ENCODE measurements around the gene SHCBP1L. TPM values are rescaled to one million over a fixed set of nuclear protein-coding genes. Genes with fewer than 3 reads are reported as not detected.

SHCBP1L gene
- total RNA-seq, 1 experiment from 2014 or later = not detected

DNA sequence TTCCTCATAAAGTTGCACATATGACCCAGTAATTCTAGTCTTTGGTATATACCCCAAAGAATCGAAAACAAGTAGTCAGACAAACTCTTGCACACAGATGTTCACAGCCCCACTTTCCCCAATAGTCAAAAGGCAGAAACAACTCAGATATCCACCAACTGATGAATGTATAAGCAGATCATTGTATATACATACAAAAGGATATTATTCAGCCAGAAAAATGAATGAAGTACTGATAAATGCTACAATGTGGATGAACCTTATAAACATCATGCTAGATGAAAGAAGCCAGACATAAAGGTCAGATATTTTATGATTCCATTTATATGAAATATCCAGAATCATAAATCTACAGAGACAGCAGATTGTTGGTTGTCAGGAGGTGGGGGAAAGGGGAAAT lies 27.3 kb downstream of the SHCBP1L start:
- Histone ChIP-seq H3K4me1 (ENCODE audit: control insufficient read depth, insufficient read depth, low read length) (no peaks in the 10 kb centered on the region), H3K4me3 (ENCODE audit: low read depth in 2 of 2, low read length in 2 of 2) (no peak overlapping the region), H3K36me3 (ENCODE audit: control insufficient read depth, insufficient read depth, low read length) (no peaks in the 10 kb centered on the region), H3K27ac (ENCODE audit: low read length) (no peak overlapping the region), H3K9me3 (ENCODE audit: control insufficient read depth, insufficient read depth, low read depth, low read length) (no peaks in the 10 kb centered on the region), H3K27me3 (ENCODE audit: control insufficient read depth, insufficient read depth, low read length) (peaks cover 3% of the 10 kb centered on the region; the same call in 1 of the 2 replicates)
- POLR2A ChIA-PET = no interaction called here
- no TSS peak for BruUV-seq (replicated peaks)
- intact Hi-C loops (cut with micrococcal nuclease; ENCODE audit: unreplicated experiment) (no loop called here), in situ Hi-C loops (cut with HindIII; ENCODE audit: low pct_unique_long_range_greater_than_20kb, low sequenced_read_pairs) (no loop called here)
- TF ChIP-seq TCF7L2 (IDR thresholded peaks at IDR 0.05; ENCODE audit: low read depth, low read length) = no peak
- no peak for TF ChIP-seq POLR2AphosphoS5 (IDR thresholded peaks at IDR 0.05; ENCODE audit: low read depth, low read length)
- no peak for TF ChIP-seq SIN3A (IDR thresholded peaks at IDR 0.05; ENCODE audit: borderline replicate concordance, insufficient read depth, low read depth, low read length)
- no peak for TF ChIP-seq REST (IDR thresholded peaks at IDR 0.05; ENCODE audit: insufficient read depth in 1 of 2, low read depth in 2 of 2, low read length in 1 of 2)
- TF ChIP-seq, protein P1, sequence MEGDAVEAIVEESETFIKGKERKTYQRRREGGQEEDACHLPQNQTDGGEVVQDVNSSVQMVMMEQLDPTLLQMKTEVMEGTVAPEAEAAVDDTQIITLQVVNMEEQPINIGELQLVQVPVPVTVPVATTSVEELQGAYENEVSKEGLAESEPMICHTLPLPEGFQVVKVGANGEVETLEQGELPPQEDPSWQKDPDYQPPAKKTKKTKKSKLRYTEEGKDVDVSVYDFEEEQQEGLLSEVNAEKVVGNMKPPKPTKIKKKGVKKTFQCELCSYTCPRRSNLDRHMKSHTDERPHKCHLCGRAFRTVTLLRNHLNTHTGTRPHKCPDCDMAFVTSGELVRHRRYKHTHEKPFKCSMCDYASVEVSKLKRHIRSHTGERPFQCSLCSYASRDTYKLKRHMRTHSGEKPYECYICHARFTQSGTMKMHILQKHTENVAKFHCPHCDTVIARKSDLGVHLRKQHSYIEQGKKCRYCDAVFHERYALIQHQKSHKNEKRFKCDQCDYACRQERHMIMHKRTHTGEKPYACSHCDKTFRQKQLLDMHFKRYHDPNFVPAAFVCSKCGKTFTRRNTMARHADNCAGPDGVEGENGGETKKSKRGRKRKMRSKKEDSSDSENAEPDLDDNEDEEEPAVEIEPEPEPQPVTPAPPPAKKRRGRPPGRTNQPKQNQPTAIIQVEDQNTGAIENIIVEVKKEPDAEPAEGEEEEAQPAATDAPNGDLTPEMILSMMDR (IDR thresholded peaks at IDR 0.05) = no peak
- ATAC-seq = no peak
- DNase-seq (ENCODE audit: low read depth, low spot score) = no peak
- CTCF ChIA-PET = no interaction called here

- no peaks in the 10 kb centered on the region for H3K4me1 ChIP-seq (ENCODE audit: control insufficient read depth, insufficient read depth, low read length)
- POLR2A ChIA-PET = no interaction called here
- in situ Hi-C loops (cut with HindIII; ENCODE audit: low pct_unique_long_range_greater_than_20kb, low sequenced_read_pairs) = no loop called here
- no TSS peak for BruUV-seq (replicated peaks)
- TF ChIP-seq, protein P1 (IDR thresholded peaks at IDR 0.05) = no peak
- no peak for TF ChIP-seq TCF7L2 (IDR thresholded peaks at IDR 0.05; ENCODE audit: low read depth, low read length)
- DNase-seq (ENCODE audit: low read depth, low spot score) (no peak), ATAC-seq (no peak)
- CTCF ChIA-PET = no interaction called here
- H3K4me3 ChIP-seq (ENCODE audit: low read depth in 2 of 2, low read length in 2 of 2) = no peak overlapping the region
- H3K9me3 ChIP-seq (ENCODE audit: control insufficient read depth, insufficient read depth, low read depth, low read length) = peaks cover 4% of the 10 kb centered on the region; the same call in 1 of the 2 replicates
- no peaks in the 10 kb centered on the region for H3K36me3 ChIP-seq (ENCODE audit: control insufficient read depth, insufficient read depth, low read length)
- no peak overlapping the region for H3K27ac ChIP-seq (ENCODE audit: low read length)
- H3K27me3 ChIP-seq (ENCODE audit: control insufficient read depth, insufficient read depth, low read length) = no peaks in the 10 kb centered on the region
- intact Hi-C loops (cut with micrococcal nuclease; ENCODE audit: unreplicated experiment) = no loop called here
Measured at GRCh38 chr1:182917378-182917777, 35.6 kb downstream of the SHCBP1L start.
